Right lobe of liver (tissue), 4 donors: ENCODE measurements around the gene CD81.

Experiments
- POLR2A ChIP-seq: fragments of 450-650 bp; IDR thresholded peaks from one replicate; pipeline ENCODE4 v1.6.1; 2017; ENCODE audit warnings: antibody characterized with exemption, mild to moderate bottlenecking
- TF ChIP-seq, protein P1 (sequence below), 4 donors: fragments of 200-600 bp in 3 of 4; fragments of 450-650 bp in 1 of 4; IDR thresholded peaks; one replicate each; pipeline versions ENCODE4 v1.5.1 to v1.8.0; 2016 to 2022; ENCODE audit warnings: antibody characterized with exemption in 4 of 4, mild to moderate bottlenecking in 2 of 4
- donor health status: DM: no; HTN: no; CAD: no.
- donor health status: DM: no; HTN: no; CAD: no.
- donor health status: DM: no; HTN: yes; CAD: no.

DNA sequence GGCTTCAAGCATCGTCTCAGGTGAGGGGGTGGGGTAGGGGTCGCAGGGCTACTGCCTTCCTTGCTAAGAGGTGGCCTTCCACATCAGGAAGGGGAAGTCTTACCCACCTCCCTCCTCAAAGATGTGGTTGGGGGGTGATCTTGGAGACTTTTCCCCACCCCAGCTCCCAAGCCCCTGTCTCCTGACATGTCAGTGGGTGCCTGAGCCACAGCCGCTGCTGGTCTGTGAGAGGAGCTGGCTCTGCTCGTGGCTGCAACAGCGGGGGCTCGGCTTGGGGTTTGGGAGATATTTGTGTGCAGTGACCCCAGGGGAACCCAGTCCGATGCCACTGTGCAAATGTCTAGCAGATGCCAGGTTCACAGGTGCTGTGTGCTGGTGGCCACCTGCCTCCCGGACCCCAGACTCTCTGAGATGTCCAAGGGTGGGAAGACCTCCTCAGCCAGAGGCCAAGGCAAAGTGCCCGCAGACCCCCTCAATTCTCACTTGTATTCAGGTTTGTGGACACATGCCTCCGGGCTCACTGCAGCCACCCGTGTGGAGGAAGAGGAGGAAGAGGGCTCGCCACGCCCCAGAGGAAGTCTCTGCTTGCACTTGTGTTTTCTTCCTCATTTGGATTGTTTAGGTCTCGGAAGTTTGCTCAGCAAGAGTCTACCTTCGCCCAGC is 69.6 kb downstream of the CD81 start:
- TF ChIP-seq, protein P1, sequence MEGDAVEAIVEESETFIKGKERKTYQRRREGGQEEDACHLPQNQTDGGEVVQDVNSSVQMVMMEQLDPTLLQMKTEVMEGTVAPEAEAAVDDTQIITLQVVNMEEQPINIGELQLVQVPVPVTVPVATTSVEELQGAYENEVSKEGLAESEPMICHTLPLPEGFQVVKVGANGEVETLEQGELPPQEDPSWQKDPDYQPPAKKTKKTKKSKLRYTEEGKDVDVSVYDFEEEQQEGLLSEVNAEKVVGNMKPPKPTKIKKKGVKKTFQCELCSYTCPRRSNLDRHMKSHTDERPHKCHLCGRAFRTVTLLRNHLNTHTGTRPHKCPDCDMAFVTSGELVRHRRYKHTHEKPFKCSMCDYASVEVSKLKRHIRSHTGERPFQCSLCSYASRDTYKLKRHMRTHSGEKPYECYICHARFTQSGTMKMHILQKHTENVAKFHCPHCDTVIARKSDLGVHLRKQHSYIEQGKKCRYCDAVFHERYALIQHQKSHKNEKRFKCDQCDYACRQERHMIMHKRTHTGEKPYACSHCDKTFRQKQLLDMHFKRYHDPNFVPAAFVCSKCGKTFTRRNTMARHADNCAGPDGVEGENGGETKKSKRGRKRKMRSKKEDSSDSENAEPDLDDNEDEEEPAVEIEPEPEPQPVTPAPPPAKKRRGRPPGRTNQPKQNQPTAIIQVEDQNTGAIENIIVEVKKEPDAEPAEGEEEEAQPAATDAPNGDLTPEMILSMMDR (IDR thresholded peaks at IDR 0.05), result no peak
- TF ChIP-seq POLR2A, result no peak
